Activated CD8-positive, alpha-beta memory T cell treated with anti-CD3 and anti-CD28 coated beads, Interleukin-2, amount 50 U/mL, for 24 hours (primary cell): ENCODE data around the gene RBMS3.
"Not testable (repeated sequence)": the region's sequence is repeated elsewhere in the genome, so short reads cannot be mapped to it uniquely, and the experiment has no call there.

Experiments used
- DNase-seq: peaks from one replicate; pipeline ENCODE4 v3.0.0-alpha.2; 2020; ENCODE audit errors: extremely low read depth

RBMS3 gene

DNA sequence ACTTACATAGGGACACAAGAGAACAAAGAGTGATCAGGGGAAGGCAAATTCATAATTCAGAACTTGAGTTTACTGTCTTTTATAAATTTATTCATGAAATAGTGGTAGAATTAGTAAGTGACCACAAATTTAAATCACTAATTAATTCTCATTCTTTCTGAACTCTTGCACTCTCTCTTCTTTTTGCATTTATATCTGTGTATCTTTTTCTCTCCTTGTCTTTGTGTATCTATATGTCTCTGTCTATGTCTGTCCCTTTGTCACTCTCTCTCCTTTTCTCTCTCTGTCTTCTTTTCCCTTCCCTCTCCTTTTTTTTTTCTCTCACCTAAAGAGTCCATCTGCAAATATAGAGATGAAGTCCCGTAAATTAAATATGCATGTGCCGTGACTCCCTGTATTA is 31.5 kb downstream of the RBMS3 start:
- no peak for DNase-seq

GRCh38 chr3:29312960-29313452 is 32.1 kb downstream of the RBMS3 start:
- DNase-seq: no peak

DNA sequence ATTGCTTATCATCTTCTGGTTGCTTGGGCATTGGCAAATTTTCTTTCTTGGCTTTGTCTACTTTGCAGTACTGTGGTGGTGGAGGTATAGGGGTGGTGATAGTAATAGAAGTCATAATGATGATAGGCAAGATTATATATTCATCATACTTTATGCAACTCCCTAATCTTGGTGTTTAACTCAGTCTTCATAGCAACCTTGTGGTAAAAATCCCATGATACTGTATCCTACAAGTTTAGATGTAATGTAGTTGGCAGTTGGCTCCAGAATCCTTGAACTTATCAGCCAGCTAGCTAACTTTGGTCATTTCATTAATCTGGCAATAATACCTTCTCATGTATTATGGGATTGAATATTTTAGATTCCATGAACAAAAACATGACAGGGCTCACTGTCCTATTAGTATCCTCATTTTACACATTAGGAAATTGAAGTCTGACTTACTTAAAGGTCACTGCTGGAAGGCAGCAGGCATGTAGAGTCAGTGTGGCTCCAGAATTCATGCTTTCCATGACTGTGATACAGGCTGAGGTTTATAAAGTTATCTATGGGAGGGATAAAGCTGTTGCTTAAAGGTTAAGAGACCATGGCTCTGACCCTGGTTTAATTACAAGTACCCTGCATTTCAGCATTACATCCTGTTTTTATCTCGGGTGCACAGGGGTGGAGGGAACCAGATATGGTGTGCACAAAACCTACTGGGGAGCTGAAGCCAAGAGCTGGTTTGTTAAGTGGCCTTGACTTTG is 33.3 kb downstream of the RBMS3 start:
- no peak for DNase-seq

DNA sequence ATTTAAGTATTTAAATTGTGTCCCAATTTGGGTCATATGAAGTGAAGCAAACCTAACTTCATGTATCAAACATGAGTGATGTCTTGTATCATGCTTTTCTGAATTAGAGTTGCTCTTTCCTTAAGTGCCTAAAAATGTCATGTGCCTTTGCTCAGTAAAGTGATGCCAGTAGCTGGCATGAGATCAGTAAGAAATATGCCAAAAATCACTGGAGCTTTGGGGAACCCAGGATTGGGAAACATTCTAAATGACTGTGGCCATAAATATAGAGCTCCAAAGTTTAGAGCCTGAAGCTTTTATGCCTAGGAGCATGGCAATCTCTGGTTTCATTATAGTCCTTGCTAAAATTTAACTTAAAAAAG is 33.8 kb downstream of the RBMS3 start:
- no peak for DNase-seq

- no peak for DNase-seq
Observed at GRCh38 chr3:29317659-29318173, 36.8 kb downstream of the RBMS3 start.

- DNase-seq: no peak
Observed at GRCh38 chr3:29318251-29318650, 37.4 kb downstream of the RBMS3 start.

DNA sequence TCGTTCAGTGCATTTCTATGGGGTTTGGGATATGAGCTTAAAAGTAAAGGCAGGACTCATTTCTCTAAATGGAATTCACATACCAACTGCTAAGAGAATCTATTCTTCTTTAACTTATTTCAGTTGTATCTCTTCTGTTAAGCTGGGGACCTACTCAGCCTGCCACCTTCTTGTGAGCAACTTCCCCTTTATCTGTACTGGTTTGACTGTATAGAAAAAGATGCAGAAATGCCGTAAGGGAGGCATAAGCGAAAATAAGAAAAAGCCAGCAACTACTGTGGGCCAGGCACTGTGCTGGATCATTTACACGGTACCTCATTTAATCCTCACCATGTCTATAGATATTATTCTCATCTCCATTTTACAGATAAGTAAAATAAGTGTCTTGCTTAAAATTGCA is 38.4 kb downstream of the RBMS3 start:
- no peak for DNase-seq

DNA sequence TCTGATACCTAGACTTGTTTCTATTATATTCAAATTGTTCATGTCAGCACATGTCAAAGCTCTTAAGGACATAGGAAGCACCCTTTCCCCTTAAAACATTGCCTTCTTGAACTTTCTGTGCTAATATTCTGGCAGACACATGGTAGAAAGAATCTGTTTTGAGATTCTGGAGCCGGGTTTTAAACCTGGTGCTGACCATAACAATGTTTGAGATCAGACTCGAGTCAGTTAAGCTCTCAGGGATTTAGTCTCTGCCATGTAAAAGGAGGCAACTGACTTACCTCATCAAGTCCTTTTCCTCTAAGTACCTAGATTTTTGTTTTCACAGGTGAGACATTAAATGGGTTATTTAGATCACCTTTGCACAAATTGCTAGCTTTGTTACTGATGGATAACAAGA is 38.9 kb downstream of the RBMS3 start:
- DNase-seq: no peak

- DNase-seq: no peak
Observed at GRCh38 chr3:29322586-29322985, 41.7 kb downstream of the RBMS3 start.

GRCh38 chr3:29324180-29324651 is 43.3 kb downstream of the RBMS3 start:
- DNase-seq: no peak

GRCh38 chr3:29326540-29326939 is 45.7 kb downstream of the RBMS3 start:
- not testable (repeated sequence) for DNase-seq

DNA sequence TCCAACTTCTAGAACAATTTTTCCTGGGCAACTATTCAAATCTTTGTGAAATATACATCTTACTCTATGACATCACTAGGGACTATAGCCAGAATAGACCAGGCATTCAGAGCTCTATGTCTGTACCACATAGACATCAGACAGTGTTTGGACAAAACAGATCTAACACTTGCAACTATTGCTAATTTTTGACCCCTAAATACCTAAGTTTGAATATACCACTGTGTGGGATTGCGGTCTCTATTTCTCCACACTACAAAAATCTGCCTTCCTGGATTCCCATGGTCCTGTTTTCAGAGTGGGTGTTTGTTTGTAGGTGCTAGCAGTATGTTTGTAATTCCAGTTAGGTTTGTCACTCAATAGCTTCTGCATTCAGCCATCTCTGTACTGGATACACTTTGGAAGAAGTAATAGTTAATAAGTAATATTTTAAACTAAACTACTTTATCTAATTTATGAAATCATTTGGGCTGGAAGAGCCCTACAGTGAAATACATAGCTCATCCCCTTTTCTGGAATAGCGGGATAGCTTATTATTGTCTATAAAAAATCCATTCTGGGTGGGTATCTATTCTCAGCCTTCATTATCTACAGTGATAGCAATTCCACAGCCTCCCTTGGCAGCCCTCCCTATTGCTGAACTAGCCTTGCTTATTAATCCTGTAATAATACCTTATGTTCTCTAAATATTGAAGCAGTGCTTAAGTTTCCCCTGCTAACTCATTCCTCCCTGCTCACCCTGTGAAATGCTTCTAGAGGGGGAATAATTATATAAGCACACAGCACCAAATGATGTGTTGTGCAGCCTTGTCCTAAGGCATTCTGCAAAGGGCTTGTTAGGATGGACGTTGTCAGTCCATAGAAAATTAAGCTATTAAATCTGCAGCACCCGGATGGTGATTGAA is 49.4 kb downstream of the RBMS3 start:
- no peak for DNase-seq

- no peak for DNase-seq
Observed at GRCh38 chr3:29331035-29331434, 50.2 kb downstream of the RBMS3 start.

DNA sequence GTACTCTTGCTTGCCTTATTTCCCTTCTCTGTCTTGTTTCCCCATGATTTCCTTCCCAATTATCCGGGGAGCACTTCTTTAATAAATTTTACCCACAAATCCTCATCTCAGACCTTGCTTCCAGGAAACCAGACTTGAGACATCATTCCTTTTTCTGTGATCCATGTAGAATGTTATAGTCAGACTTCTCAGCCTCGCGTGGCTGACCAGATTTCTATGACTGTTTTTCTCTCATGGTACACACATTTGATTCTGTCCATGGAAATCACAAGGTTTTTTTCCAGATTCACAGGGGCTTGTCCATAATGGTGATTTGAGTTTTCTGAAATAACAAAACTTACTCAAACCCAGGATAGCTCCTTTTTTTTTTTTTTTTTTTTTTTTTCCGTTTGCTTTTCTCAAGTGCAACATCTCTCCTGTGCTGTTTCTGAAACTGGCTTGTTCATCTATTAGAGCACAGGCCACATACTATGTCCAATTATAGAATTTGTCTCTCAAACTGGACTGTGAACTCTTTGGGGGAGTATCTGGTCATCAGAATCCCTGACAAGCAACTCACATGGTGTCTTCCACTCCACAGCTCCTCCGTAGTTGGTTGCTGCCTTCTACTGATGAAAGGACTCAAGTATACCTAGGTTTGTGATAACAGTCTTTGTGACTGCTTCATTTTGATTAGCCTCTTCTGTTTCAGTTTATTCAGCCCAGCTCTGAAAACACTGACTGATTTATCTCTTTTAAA is 50.8 kb downstream of the RBMS3 start:
- no peak for DNase-seq

- no peak for DNase-seq
Observed at GRCh38 chr3:29332195-29332637, 51.3 kb downstream of the RBMS3 start.

GRCh38 chr3:29333576-29333975 is 52.7 kb downstream of the RBMS3 start:
- DNase-seq: no peak

GRCh38 chr3:29334706-29335105 is 53.8 kb downstream of the RBMS3 start:
- DNase-seq: no peak

DNA sequence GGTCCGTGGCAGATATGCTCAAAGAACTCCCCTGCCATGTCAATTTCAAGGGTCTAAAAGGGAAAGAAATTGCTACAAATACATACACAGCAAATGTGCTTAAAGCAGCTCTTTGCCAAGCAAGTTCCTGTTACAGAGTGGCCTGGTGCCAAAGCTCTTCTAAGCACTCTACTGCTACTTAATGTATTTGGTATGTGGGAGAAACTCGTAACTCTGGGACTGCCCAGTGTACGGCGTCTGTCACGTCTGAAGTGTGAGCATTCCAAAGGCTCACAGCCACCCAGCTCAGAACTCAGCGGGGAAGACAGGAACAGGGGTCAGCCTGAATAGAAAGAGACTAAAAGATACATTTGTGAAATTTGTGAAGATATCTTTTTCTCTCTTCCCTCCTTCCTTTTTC is 54.6 kb downstream of the RBMS3 start:
- no peak for DNase-seq

GRCh38 chr3:29335943-29336342 is 55.1 kb downstream of the RBMS3 start:
- DNase-seq: no peak

DNA sequence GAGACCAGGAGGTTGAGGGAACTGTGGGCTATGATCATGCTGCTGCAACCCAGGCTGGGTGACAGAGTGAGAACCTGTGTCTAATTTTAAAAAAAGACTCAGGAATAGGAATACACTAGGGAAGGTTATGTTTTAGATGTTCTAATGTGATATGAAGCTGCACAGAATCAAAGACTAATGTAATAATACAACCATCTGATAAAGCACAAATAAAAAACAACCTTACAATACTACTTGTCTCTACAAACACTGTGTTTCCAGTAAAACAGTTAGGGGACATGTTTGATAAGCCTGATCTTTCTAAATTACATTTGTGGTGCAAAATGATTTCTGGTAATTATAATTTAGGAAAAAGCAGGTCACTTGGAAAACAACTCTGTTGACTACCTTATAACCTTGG is 56.7 kb downstream of the RBMS3 start:
- no peak for DNase-seq

- DNase-seq: no peak
Observed at GRCh38 chr3:29338377-29338776, 57.5 kb downstream of the RBMS3 start.
